Measurements from ENCODE around the gene FXYD2. TPM values are rescaled to one million over a fixed set of nuclear protein-coding genes. Genes with fewer than 3 reads are reported as not detected.
A peak's percentile ranks its signal among the peaks of the same experiment; 100 is the strongest.

The FXYD2 gene
- total and polyA plus RNA-seq, 9 donors = 1.7 to 23.1 (median 10.5) TPM

DNA sequence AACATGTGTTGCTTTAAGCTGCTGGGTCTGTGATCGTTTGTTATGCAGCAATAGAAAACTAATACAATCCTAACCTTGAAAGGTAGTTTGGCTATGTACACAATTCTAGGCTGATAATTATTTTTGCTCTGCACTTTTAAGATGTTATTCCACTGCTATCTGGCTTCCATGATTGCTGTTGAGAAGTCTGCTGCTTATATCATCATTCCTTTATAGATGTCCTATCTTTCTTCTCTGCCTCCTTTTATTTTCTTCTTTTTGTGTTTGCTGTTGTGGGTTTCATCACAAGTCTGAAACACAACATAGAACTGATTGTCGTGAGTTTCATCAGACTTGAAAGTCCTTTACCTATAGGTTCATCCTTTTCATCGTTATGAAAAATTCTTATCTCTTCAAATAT, 27.8 kb upstream of the FXYD2 start:
- WGBS, 3 donors = 64 to 65% (median 64%) methylated on average over 3 of the region's 3 CpGs
- intact Hi-C loops (cut with DNase I) = no loop called here
- TF ChIP-seq, protein P1, sequence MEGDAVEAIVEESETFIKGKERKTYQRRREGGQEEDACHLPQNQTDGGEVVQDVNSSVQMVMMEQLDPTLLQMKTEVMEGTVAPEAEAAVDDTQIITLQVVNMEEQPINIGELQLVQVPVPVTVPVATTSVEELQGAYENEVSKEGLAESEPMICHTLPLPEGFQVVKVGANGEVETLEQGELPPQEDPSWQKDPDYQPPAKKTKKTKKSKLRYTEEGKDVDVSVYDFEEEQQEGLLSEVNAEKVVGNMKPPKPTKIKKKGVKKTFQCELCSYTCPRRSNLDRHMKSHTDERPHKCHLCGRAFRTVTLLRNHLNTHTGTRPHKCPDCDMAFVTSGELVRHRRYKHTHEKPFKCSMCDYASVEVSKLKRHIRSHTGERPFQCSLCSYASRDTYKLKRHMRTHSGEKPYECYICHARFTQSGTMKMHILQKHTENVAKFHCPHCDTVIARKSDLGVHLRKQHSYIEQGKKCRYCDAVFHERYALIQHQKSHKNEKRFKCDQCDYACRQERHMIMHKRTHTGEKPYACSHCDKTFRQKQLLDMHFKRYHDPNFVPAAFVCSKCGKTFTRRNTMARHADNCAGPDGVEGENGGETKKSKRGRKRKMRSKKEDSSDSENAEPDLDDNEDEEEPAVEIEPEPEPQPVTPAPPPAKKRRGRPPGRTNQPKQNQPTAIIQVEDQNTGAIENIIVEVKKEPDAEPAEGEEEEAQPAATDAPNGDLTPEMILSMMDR (IDR thresholded peaks at IDR 0.05) = no peak
- TF ChIP-seq POLR2A (IDR thresholded peaks at IDR 0.05) (no peak), EP300 (IDR thresholded peaks at IDR 0.05) (no peak)
- no peak for DNase-seq
- H3K9me3 ChIP-seq = no peaks in the 10 kb centered on the region
- no peaks in the 10 kb centered on the region for H3K27me3 ChIP-seq
- H3K27ac ChIP-seq = peak overlapping the region; percentile 48 to 51
- no peak overlapping the region for H3K4me3 ChIP-seq
- H3K4me1 ChIP-seq (ENCODE audit: insufficient read depth) = peaks cover 7% of the 10 kb centered on the region
- H3K36me3 ChIP-seq = no peaks in the 10 kb centered on the region

DNA sequence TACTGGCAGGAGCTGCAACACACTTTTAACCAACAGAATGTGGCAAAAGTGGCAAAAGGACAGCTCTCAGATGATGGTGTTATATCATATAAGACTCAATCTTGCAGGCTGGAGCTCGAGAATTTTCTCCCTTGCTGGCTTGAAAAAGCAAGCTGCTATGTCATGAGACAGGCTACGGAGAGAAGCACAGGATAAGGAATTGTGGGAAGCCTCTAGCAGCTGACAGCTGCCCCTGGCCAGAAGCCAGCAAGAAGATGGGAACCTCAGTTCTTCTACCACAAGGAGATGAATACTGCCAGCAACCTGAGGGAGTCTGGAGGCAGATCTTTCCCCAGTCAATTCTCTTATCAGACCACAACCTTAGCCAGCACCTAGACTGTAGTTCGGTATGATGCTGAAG, 27.3 kb upstream of the FXYD2 start:
- WGBS, 3 donors = 34 to 38% (median 35%) methylated on average over 3 of the region's 3 CpGs
- no peak overlapping the region for H3K4me3 ChIP-seq
- no peaks in the 10 kb centered on the region for H3K9me3 ChIP-seq
- DNase-seq = peak in 4 of 5 donors; percentile 31 to 58 (median 48)
- H3K27ac ChIP-seq = peak overlapping the region; percentile 48 to 51
- intact Hi-C loops (cut with DNase I) = no loop called here
- TF ChIP-seq EP300 (IDR thresholded peaks at IDR 0.05) (no peak), POLR2A (IDR thresholded peaks at IDR 0.05) (no peak)
- TF ChIP-seq, protein P1 (IDR thresholded peaks at IDR 0.05) = no peak
- H3K36me3 ChIP-seq = no peaks in the 10 kb centered on the region
- peaks cover 7% of the 10 kb centered on the region for H3K4me1 ChIP-seq (ENCODE audit: insufficient read depth)
- no peaks in the 10 kb centered on the region for H3K27me3 ChIP-seq

DNA sequence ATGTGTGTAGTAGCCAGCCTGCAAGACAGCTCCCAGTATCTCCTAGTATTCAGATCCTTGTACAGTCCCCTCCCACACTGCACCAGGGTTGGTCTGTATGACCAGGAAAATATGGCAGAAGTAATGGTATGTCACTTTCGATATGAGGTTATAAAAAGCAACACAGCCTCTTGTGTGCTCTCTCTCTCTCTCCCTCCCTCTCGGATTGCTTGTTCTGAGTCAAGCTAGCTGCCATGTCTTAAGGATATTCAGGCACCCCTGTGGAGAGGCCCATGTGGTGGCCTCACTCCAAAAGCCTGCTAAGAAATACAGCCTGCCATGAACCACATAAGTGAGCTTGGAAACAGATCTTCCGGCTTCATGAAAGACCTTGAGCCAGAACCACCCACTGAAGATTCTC, 26.6 kb upstream of the FXYD2 start:
- Histone ChIP-seq H3K9me3 (no peaks in the 10 kb centered on the region), H3K36me3 (no peaks in the 10 kb centered on the region), H3K27ac (peak overlapping the region; percentile 10 to 51), H3K27me3 (no peaks in the 10 kb centered on the region), H3K4me3 (no peak overlapping the region), H3K4me1 (ENCODE audit: insufficient read depth) (peaks cover 5% of the 10 kb centered on the region)
- intact Hi-C loops (cut with DNase I) = no loop called here
- TF ChIP-seq EP300 (IDR thresholded peaks at IDR 0.05) (no peak), POLR2A (IDR thresholded peaks at IDR 0.05) (no peak)
- TF ChIP-seq, protein P1 (IDR thresholded peaks at IDR 0.05) = no peak
- 12 to 46% (median 24%) methylated on average over 3 of the region's 3 CpGs for WGBS, 3 donors
- DNase-seq = peak in 4 of 5 donors; percentile 17 to 62 (median 56)

DNA sequence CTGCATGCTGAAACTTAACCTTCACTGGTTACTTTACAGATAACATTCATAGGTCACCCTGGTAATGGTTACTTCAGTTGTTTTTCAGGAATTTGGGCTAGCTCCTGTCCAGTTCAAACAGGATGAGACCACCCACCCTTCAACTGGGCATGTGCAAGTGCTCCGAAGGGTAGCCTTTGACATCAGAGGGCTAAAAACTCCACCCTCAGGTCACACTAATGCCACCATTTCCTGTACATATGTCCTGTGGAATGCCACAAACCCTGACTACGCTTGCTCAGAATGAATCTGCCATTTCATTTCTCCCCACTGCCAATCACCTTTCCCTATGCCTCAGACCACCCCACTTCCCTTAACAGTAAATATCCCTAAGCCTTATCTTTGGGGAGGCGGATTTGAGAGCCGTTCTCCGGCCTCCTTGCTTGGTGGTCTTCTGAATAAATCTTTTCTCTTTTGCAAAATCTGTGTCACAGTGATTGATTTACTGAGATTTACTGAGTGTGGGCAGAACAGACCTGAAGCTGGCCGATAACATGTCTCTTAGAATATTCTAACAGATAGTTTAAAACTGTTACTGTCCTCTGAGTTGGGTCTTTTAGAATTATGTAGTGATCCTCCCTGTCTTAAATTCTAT, 25.4 kb upstream of the FXYD2 start:
- TF ChIP-seq, protein P1 (IDR thresholded peaks at IDR 0.05) = no peak
- Histone ChIP-seq H3K9me3 (no peaks in the 10 kb centered on the region), H3K27me3 (no peaks in the 10 kb centered on the region), H3K27ac (no peak overlapping the region), H3K4me3 (no peak overlapping the region), H3K4me1 (ENCODE audit: insufficient read depth) (peaks cover 5% of the 10 kb centered on the region), H3K36me3 (no peaks in the 10 kb centered on the region)
- DNase-seq = peak in 2 of 5 donors; percentile 6 to 13
- 82 to 84% (median 82%) methylated on average over 6 of the region's 6 CpGs for WGBS, 3 donors
- intact Hi-C loops (cut with DNase I) = no loop called here
